Cardiac fibroblast (primary cell): ENCODE results near the gene PPIB.
A peak's percentile ranks its signal among the peaks of the same experiment; 100 is the strongest.

ENCODE experiments used
- DNase-seq, 2 donors: peaks; one replicate each; pipeline versions ENCODE4 v3.0.0 to v3.0.0-alpha.2; 2010; ENCODE audit warnings: low read depth in 2 of 2
- H3K4me3 ChIP-seq, 2 donors: replicated peaks in 1 of 2; 1 replicate in 1 of 2; 2 replicates in 1 of 2; pipeline ENCODE4 v1.5.1; 2011; ENCODE audit warnings: low read depth in 2 of 2, low read length in 2 of 2, mild to moderate bottlenecking in 2 of 2, moderate library complexity in 1 of 2
- CTCF ChIP-seq: IDR thresholded peaks from one replicate; pipeline ENCODE4 v1.5.1; 2011; ENCODE audit warnings: low read depth, mild to moderate bottlenecking, low read length, inconsistent platforms

The PPIB gene

GRCh38 chr15:64162869-64163658 lies at the start of gene PPIB:
Gene PPIB (minus strand): TSS chr15:64163022. CDS start chr15:64162986, 36 bp downstream.
- peak; percentile 97 to 99 for DNase-seq
- peak; percentile 41 for TF ChIP-seq CTCF

GRCh38 chr15:64211696-64212095 lies 48.9 kb upstream of the PPIB start:
- TF ChIP-seq CTCF = no peak
- no peak overlapping the region for H3K4me3 ChIP-seq
- DNase-seq = no peak

More at GRCh38 chr15:64162869-64163658, at the start of gene PPIB:
- H3K4me3 ChIP-seq = peak within 1 kb of the TSS; percentile 89 to 95

- no peak overlapping the region for H3K4me3 ChIP-seq
- no peak for TF ChIP-seq CTCF
Measured at GRCh38 chr15:64210371-64210770, 47.5 kb upstream of the PPIB start.

GRCh38 chr15:64209680-64210334 lies 47.0 kb upstream of the PPIB start:
- peak; percentile 25 for TF ChIP-seq CTCF
- peak; percentile 66 to 69 for DNase-seq
- no peak overlapping the region for H3K4me3 ChIP-seq

More at GRCh38 chr15:64210371-64210770, 47.5 kb upstream of the PPIB start:
- DNase-seq = no peak

GRCh38 chr15:64205202-64205601 lies 42.4 kb upstream of the PPIB start:
- no peak for DNase-seq
- no peak overlapping the region for H3K4me3 ChIP-seq
- no peak for TF ChIP-seq CTCF

GRCh38 chr15:64197425-64197824 lies 34.6 kb upstream of the PPIB start:
- no peak overlapping the region for H3K4me3 ChIP-seq
- TF ChIP-seq CTCF = no peak
- peak; percentile 62 to 83 for DNase-seq
